Measurements from ENCODE around the gene HECW1. TPM values are rescaled to one million over a fixed set of nuclear protein-coding genes. Genes with fewer than 3 reads are reported as not detected.
"Not testable (repeated sequence)": the region's sequence is repeated elsewhere in the genome, so short reads cannot be mapped to it uniquely, and the experiment has no call there.

The HECW1 gene
- total RNA-seq, 1 experiment from 2014 or later = 2.4 TPM

DNA sequence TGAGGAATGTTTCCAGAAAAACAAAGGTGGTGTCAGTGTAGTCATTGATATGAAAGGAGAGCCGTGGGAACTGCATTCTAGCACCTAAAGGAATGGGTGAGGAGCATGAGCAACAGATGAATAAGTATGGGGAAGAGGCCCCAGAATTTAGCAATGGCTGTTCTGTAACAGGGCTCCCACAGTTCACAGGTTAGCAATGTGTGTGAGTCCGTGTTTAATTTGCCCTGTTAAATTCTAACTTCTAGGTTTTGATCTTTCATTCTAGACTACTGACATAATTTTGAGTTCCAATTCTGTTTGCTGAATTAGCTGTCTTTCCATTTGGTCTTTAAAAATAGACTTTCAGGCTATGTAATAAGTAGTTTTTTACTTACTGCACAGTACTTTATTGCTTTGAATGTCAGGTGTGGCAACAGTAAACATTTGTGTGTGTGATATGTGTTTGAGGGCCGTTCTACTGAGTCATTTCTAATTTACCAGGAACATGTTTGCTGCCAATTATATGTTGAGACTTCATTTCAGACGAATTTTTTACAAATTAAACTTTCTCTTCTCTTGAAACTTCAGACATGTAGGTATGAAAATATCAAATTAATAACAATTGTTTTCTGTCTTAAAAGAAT is 479.2 kb downstream of the HECW1 start:
- DNase-seq (ENCODE audit: low read depth) = peak; percentile 52

DNA sequence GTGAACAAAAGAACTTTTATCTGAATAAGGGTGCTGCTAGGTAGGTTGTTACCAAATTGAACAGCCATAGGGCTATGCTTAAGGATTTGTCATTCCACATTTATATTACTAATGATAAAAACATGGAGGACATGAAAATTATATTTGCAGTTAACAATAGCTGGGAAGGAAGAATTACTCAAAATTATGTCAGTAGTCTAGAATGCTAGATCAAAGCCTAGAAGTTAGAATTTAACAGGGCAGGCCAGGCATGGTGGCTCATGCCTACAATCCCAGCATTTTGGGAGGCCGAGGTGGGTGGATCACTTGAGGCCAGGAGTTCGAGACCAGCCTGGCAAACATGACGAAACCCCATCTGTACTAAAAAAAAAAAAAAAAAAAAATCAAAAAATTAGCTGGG is 479.9 kb downstream of the HECW1 start:
- no peak for DNase-seq (ENCODE audit: low read depth)

DNA sequence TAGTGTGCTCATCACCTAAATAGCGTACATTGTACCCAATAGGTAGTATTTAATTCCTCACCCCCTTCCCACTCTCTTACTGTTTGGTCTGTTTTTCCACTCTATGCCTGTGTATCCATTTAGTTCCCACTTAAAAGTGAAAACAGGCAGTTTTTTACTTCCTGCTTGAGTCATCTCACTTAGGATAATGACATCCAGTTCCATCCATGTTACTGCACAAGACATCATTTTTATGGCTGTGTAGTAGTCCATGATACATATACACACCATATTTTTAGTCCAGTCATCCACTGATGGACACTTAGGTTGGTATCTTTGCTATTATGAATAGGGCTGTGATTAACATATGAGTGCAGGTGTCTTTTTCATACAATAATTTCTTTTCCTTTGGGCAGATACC is 480.6 kb downstream of the HECW1 start:
- peak; percentile 20 for DNase-seq (ENCODE audit: low read depth)

DNA sequence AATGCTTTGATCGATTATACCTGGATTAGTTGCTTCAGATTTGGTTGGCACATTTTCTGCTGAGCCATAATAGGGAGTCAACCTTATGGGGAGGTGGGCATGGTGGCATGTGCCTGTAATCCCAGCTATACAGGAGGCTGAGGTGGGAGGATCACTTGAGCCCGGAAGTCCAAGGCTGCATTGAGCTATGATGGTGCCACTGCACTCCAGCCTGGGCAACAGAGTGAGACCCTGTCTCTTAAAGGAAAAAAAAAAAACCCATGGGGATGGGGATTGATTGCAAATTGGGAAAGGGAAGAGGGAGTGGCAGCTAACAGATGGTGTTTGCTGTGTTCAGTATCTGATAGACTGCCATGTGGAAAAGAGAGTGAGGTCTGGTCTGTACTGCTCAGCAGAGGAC is 481.6 kb downstream of the HECW1 start:
- no peak for DNase-seq (ENCODE audit: low read depth)

DNA sequence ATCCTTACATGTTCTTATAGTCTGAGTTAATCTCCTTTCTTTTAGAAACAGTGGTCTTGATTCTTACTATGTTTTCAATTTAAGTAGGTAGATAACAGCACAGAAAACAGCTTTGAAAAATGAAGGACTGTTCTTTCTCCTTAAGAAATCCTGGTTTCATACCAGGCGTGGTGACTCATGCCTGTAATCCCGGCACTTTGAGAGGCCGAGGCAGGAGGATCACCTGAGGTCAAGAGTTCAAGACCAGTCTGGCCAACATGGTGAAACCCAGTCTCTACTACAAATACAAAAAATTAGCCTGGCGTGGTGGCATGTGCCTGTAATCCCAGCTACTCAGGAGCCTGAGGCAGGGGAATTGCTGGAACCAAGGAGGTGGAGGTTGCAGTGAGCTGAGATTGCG is 484.0 kb downstream of the HECW1 start:
- DNase-seq (ENCODE audit: low read depth) = not testable (repeated sequence)

DNA sequence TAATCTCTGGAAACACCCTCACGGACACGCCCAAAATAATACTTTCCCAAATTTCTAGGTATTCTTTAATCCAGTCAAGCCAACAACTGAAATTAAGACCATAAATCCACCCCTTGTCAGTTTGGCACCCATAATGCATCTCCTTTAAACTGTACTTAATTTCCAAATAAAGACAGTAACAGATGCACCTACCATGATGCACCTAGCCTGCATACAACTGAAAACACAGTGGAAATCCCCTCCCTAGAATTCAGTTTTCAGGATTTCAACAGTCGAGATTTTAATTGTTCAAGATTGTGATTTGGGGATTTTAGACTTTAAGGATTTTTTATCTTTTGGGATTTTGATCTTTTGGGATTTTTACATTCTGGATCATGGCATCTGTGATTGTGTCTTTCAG is 487.6 kb downstream of the HECW1 start:
- DNase-seq (ENCODE audit: low read depth) = no peak

DNA sequence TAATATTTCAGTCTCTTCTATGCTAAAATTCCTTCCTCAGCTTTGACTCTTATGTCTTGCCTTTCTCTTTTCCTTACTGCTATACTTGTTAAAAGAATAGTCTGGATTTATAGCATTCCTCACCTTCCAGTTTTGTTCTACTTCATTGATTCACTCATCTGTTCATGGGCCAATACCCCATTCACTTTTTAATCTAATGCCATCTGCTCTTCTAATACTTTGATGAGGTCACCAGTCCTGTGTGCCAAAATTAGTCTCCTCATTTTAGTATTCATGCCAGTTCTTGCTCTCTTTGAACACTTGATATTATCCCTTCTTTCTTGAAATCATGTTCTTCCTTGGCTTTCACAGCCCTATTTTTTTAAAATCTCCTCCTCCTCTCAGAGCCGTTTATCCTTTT is 489.8 kb downstream of the HECW1 start:
- DNase-seq (ENCODE audit: low read depth) = no peak

DNA sequence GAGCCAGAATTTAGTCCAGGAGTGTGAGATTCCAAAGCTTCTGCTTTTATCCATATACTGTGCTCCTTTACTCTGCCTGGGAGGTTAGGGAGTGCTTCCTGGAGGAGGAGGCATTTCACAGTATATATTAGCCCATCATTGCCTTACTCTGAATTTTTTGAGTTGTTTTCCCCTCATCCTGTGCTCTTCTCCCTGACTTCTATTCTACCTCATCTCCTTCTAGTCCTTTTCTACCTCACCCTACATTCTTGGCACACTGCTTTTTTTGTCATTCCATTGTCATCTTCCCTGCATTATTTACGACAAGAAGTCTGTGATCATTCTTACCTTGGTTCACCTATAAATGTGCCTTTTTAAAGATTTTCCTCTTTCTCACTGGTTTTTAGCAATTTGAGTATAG is 491.8 kb downstream of the HECW1 start:
- no peak for DNase-seq (ENCODE audit: low read depth)

DNA sequence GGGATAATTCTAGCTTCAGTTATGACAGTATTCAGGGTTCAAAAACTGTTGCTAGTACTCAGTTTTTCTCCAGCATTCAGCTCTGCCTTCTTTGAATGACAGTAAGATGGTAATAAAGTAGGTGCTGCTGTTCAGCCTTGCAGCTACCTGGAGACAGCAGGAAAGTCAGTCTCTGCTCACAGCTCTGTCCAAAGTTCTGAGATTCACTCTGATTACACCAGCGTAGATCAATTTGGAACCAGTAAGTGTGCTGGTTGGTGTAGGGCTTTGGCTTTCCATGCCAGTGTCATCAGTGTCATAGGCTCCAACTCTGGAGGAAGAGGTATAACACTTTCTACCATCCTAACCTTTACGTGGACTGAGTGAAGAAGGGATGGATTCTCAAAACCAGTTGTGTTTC is 496.6 kb downstream of the HECW1 start:
- no peak for DNase-seq (ENCODE audit: low read depth)

DNA sequence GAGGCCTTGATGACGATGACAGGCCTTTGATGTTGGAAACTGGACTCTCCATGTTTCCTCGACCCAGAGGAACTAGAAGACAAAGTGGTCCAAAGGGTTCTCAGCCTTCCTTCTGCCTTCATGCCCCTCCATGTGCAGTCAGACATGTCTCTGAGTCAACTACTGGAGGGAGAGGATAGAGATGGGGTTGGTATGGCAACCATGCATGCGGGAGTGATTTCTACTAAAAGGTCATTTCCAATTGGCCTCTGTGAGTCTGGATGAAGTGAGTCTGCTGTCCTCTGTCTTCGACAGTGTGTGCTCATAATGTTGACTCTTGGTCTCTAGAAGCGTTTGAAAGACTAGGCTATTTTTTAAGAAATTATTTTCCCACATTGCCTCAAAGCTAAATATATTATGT is 499.7 kb downstream of the HECW1 start:
- DNase-seq (ENCODE audit: low read depth) = no peak

DNA sequence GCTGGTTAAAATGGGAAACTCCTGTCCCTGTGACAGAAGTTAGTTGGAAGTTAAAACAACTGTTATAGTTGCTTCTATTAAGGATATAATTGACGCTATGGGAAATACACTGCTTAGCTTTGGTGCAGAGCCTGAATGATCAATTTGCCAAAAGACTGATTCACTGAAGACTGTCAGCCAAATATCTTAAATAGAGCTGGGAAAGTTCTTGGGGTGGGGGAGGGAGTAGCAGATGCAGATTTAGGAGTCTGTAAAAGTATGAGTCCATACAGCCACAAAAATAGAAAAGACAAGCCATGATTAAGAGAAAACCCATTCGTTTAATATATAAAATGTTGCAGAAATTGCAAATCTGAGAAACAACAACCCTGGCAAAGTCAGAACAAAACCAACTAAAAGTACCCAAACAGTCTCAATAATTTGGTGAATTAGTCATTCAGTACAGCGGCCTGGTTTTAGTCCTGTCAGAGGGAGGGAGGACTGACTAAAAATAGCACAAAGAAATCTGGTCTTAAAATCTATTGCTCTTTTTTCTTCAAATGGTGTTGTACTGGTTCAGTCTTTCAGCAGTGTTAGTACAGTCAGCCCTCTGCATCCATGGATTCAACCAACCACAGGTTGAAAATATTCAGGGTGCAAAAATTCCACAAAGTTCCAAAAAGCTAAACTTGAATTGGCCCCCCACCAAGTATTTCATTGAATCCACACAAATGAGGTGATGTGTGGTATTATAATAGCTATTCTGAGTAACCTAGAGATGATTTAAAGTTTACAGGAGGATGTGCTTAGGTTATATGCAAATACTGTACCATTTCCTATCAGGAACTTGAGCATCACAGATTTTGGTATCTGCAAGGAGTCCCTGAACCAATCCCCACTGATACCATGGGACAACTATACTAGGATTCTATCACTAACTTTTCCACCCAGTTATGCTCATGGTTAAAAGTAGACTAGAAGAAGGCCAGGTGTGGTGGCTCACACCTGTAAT is 500.4 kb downstream of the HECW1 start:
- no peak for DNase-seq (ENCODE audit: low read depth)

Small RNA genes lying within 50 kb of the gene (small RNA-seq; reads per million reads assigned to genes)
- gene MIR3943 (not detected), gene RF00019 (not detected), gene RNU6-575P (not detected), gene RNU7-35P (not detected)

Other genes with a start within 250 kb of the HECW1 start
- gene C7orf25, start 200.6 kb upstream of the HECW1 start, total RNA-seq (2014; rRNA removed; shearing (Covaris generic)) = 9.0 and 12.5 TPM in 2 replicates
- 79.8 and 95.6 TPM in 2 replicates for gene PSMA2, start 180.5 kb upstream of the HECW1 start, total RNA-seq (2014; rRNA removed; shearing (Covaris generic))
- gene MRPL32, start 180.3 kb upstream of the HECW1 start, total RNA-seq (2014; rRNA removed; shearing (Covaris generic)) = 108 and 117 TPM in 2 replicates

Data from HT1080 (cell line).